Measurements from ENCODE around the gene MYBPH.

MYBPH gene

DNA sequence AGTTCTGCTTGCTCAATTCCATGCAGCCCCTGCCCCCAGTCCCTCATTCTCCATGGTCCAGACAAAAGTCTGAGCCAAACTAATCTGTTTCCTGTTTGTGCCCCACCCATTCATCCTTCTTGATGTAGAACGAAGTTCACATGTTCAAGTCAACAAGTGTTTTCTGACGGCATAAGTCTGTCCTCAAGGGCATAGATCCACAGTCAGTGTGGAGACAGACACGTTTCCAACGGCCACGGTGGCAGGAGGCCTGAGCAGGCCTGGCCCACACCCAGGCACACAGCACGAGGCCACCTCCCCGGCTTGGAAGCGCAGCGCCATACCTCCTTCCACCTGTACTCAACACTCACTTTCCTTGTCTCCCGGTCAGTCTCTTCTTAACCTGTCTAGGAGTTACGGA lies 32.0 kb downstream of the MYBPH start (continued):
- TF ChIP-seq, protein P1, sequence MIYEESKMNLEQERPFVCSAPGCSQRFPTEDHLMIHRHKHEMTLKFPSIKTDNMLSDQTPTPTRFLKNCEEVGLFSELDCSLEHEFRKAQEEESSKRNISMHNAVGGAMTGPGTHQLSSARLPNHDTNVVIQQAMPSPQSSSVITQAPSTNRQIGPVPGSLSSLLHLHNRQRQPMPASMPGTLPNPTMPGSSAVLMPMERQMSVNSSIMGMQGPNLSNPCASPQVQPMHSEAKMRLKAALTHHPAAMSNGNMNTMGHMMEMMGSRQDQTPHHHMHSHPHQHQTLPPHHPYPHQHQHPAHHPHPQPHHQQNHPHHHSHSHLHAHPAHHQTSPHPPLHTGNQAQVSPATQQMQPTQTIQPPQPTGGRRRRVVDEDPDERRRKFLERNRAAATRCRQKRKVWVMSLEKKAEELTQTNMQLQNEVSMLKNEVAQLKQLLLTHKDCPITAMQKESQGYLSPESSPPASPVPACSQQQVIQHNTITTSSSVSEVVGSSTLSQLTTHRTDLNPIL (CRISPR knock-in tag; IDR thresholded peaks at IDR 0.05; ENCODE audit: low read depth), result no peak

DNA sequence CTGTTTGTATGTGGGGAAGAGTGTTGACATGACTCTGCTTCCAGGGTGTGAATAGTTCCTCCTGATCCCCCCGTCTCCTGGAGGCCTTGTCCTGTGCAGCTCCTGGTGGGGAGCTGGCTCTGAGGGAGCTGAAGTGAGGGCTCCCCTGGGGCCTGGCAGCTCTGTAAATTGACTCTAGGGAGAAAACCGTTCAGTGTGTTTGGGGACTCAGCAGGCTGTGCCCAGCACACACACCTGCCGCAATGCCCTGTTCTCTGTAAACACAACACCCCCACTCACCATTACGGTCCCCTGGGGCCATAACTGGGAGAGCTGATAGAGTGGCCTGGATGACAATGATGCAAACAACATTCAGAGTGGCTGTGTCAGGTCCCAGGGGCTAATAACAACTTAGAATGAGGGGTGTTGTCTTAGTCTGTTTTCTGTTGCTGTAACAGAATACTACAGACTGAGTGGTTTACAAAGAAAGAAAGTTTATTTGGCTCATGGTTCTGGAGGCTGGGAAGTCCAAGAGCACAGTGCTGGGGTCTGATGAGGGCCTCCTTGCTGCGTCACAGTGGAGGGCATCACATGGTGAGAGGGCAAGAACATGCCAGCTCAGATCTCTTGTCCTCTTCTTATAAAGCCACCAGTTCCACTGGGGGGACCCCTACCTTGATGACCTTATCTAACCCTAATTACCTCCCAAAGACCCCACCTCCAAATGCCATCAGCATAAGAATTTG lies 32.8 kb downstream of the MYBPH start:
- ATAC-seq, result no peak
- TF ChIP-seq RARB (CRISPR knock-in tag; IDR thresholded peaks at IDR 0.05) (no peak), BACH2 (CRISPR knock-in tag; IDR thresholded peaks at IDR 0.05; ENCODE audit: borderline replicate concordance) (no peak), ZNF8 (CRISPR knock-in tag; IDR thresholded peaks at IDR 0.05) (no peak)

DNA sequence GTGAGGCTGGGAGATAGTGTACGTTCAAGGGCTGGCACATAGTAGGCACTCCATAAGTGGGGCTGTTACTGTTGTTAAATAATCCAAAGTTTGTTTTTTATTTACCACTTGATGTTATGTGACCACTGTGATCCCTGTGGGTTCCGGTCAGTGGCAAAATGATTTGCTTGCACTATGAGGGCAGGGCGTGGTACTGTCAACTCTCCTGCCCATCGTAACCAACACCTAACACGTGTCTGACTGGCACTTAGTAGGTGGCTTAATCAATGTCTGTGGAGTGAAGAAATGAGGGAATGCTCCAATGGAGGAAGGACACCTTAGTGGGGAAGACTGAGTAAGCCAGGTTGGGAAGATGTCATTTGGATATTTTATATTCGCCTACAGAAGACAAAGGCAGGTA lies 33.5 kb downstream of the MYBPH start:
- TF ChIP-seq, protein P2, sequence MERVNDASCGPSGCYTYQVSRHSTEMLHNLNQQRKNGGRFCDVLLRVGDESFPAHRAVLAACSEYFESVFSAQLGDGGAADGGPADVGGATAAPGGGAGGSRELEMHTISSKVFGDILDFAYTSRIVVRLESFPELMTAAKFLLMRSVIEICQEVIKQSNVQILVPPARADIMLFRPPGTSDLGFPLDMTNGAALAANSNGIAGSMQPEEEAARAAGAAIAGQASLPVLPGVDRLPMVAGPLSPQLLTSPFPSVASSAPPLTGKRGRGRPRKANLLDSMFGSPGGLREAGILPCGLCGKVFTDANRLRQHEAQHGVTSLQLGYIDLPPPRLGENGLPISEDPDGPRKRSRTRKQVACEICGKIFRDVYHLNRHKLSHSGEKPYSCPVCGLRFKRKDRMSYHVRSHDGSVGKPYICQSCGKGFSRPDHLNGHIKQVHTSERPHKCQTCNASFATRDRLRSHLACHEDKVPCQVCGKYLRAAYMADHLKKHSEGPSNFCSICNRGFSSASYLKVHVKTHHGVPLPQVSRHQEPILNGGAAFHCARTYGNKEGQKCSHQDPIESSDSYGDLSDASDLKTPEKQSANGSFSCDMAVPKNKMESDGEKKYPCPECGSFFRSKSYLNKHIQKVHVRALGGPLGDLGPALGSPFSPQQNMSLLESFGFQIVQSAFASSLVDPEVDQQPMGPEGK (CRISPR knock-in tag; IDR thresholded peaks at IDR 0.05; ENCODE audit: borderline replicate concordance), result no peak
- TF ChIP-seq CSDC2 (CRISPR knock-in tag; IDR thresholded peaks at IDR 0.05) (no peak), ZFP3 (CRISPR knock-in tag; IDR thresholded peaks at IDR 0.05) (no peak)
- ATAC-seq, result no peak

DNA sequence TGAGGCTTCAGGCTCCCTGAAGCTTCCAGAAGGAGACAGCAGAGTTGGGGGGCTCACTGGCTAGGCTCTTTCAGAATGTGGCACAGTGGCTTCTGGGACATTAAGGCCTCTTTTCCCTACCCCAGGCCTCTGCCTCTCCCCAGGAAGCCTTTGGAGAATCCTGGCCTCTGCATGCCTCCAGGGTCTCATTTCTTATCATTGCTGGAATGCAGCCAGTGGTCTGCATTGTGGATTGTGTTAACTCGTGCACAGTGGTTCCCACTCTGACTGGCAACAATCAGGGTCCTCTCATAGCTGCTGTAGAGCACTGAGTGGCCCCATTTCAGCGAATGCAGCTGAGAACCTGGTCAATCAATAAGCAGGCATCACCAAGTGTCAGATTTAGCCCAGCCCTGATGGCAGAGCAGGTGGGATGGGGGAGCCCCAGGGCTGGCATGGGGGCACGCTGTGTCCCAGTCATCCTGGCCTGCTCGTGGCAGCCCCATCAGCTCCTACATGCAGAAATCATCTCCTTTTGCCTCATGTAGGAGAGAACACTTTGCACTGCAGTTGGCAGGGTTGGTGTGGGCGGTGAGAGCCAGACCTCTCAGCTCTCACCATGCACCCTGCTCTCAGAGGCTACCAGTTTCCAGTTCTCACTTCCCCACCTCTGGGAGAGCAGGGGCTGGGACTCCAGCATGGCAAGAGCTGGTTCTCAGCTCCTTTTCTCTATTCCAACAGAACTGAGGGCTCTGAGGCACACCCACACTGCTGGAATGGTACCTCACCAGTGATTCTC lies 34.7 kb downstream of the MYBPH start:
- TF ChIP-seq, protein P2 (CRISPR knock-in tag; IDR thresholded peaks at IDR 0.05; ENCODE audit: borderline replicate concordance), result no peak
- TF ChIP-seq PPARA (CRISPR knock-in tag; IDR thresholded peaks at IDR 0.05; ENCODE audit: borderline replicate concordance), result no peak
- TF ChIP-seq TCF4 (CRISPR knock-in tag; IDR thresholded peaks at IDR 0.05; ENCODE audit: borderline replicate concordance), result no peak
- no peak for TF ChIP-seq CSDC2 (CRISPR knock-in tag; IDR thresholded peaks at IDR 0.05)
- TF ChIP-seq SNAI2 (CRISPR knock-in tag; IDR thresholded peaks at IDR 0.05), result no peak
- no peak; the same call in 1 of the 2 replicates for TF ChIP-seq ZFP3 (CRISPR knock-in tag; IDR thresholded peaks at IDR 0.05)
- TF ChIP-seq ZNF8 (CRISPR knock-in tag; IDR thresholded peaks at IDR 0.05), result no peak
- no peak for TF ChIP-seq ESRRG (CRISPR knock-in tag; IDR thresholded peaks at IDR 0.05)
- TF ChIP-seq BACH2 (CRISPR knock-in tag; IDR thresholded peaks at IDR 0.05; ENCODE audit: borderline replicate concordance), result no peak
- TF ChIP-seq, protein P3, sequence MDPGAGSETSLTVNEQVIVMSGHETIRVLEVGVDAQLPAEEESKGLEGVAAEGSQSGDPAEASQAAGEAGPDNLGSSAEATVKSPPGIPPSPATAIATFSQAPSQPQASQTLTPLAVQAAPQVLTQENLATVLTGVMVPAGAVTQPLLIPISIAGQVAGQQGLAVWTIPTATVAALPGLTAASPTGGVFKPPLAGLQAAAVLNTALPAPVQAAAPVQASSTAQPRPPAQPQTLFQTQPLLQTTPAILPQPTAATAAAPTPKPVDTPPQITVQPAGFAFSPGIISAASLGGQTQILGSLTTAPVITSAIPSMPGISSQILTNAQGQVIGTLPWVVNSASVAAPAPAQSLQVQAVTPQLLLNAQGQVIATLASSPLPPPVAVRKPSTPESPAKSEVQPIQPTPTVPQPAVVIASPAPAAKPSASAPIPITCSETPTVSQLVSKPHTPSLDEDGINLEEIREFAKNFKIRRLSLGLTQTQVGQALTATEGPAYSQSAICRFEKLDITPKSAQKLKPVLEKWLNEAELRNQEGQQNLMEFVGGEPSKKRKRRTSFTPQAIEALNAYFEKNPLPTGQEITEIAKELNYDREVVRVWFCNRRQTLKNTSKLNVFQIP (CRISPR knock-in tag; IDR thresholded peaks at IDR 0.05; ENCODE audit: borderline replicate concordance, low read depth), result no peak
- TF ChIP-seq ZC3H10 (CRISPR knock-in tag; IDR thresholded peaks at IDR 0.05), result no peak
- TF ChIP-seq ZNF70 (CRISPR knock-in tag; IDR thresholded peaks at IDR 0.05), result no peak
- TF ChIP-seq, protein P1 (CRISPR knock-in tag; IDR thresholded peaks at IDR 0.05; ENCODE audit: low read depth), result no peak
- no peak for TF ChIP-seq ZFP30 (CRISPR knock-in tag; IDR thresholded peaks at IDR 0.05)
- no peak for TF ChIP-seq OSR1 (CRISPR knock-in tag; IDR thresholded peaks at IDR 0.05)
- TF ChIP-seq, protein P4, sequence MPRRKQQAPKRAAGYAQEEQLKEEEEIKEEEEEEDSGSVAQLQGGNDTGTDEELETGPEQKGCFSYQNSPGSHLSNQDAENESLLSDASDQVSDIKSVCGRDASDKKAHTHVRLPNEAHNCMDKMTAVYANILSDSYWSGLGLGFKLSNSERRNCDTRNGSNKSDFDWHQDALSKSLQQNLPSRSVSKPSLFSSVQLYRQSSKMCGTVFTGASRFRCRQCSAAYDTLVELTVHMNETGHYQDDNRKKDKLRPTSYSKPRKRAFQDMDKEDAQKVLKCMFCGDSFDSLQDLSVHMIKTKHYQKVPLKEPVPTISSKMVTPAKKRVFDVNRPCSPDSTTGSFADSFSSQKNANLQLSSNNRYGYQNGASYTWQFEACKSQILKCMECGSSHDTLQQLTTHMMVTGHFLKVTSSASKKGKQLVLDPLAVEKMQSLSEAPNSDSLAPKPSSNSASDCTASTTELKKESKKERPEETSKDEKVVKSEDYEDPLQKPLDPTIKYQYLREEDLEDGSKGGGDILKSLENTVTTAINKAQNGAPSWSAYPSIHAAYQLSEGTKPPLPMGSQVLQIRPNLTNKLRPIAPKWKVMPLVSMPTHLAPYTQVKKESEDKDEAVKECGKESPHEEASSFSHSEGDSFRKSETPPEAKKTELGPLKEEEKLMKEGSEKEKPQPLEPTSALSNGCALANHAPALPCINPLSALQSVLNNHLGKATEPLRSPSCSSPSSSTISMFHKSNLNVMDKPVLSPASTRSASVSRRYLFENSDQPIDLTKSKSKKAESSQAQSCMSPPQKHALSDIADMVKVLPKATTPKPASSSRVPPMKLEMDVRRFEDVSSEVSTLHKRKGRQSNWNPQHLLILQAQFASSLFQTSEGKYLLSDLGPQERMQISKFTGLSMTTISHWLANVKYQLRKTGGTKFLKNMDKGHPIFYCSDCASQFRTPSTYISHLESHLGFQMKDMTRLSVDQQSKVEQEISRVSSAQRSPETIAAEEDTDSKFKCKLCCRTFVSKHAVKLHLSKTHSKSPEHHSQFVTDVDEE (CRISPR knock-in tag; IDR thresholded peaks at IDR 0.05), result no peak
- no peak for TF ChIP-seq TOX (CRISPR knock-in tag; IDR thresholded peaks at IDR 0.05; ENCODE audit: borderline replicate concordance)
- TF ChIP-seq ARNTL (CRISPR knock-in tag; IDR thresholded peaks at IDR 0.05; ENCODE audit: borderline replicate concordance, low read depth), result no peak
- no peak; the same call in 2 of the 3 replicates for ATAC-seq
